Neural crest cell (in vitro differentiated cells): ENCODE measurements around the gene FANCM. TPM values are rescaled to one million over a fixed set of nuclear protein-coding genes. Genes with fewer than 3 reads are reported as not detected.

Source experiments
- DNase-seq: peaks from one replicate; pipeline ENCODE4 v3.0.0; 2021; ENCODE audit warnings: low read depth, mixed read lengths, low spot score
- H3K27ac Mint-ChIP-seq: one replicate; pipeline ENCODE4 v1.8.0; 2021; ENCODE audit warnings: mild to moderate bottlenecking, mixed read lengths; ENCODE audit not compliant: unreplicated experiment
- H3K27me3 Mint-ChIP-seq: 2 replicates; pipeline ENCODE4 v1.8.0; 2021; ENCODE audit warnings: low read depth, mild to moderate bottlenecking, mixed read lengths
- H3K36me3 Mint-ChIP-seq: 2 replicates; pipeline ENCODE4 v1.8.0; 2021; ENCODE audit warnings: low read depth, mild to moderate bottlenecking, mixed read lengths
- H3K4me1 Mint-ChIP-seq: 2 replicates; pipeline ENCODE4 v1.8.0; 2021; ENCODE audit warnings: mixed read lengths
- H3K4me3 Mint-ChIP-seq: one replicate; pipeline ENCODE4 v1.8.0; 2021; ENCODE audit warnings: mild to moderate bottlenecking, mixed read lengths
- H3K9me3 Mint-ChIP-seq: 2 replicates; pipeline ENCODE4 v1.8.0; 2021; ENCODE audit warnings: mixed read lengths
- total RNA-seq: library from RNA; stranded (reverse); gene quantifications from 2 replicates; pipeline ENCODE4 v1.2.1, GENCODE V29; 2021
- TF ChIP-seq, protein P1 (sequence below): fragments of 200-600 bp; sonication (generic); conservative IDR thresholded peaks from 2 replicates; pipeline ENCODE4 v1.5.0; 2021; ENCODE audit warnings: antibody characterized with exemption, mild to moderate bottlenecking

The FANCM gene
- total RNA-seq, 1 donor from 2014 or later: 16.3 TPM

DNA sequence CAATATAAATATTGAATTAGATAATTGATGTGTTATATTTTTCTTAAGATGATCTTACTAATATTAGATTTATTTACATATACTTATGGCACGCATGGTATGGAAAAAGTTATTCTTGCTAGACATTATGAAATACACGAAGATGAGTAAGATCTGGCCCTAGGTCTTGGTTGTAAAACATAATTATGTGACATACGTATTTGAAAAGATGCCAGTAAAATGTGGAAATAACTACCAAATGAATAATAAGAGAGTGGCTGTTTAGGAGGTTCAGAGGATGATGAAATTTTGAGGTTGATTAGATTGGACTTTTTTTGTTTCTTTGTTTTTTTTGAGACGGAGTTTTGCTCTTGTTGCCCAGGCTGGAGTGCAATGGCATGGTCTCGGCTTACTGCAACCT lies 41.3 kb downstream of the FANCM start:
- Mint-ChIP-seq H3K27me3 (no peaks in the 10 kb centered on the region), H3K9me3 (no peaks in the 10 kb centered on the region), H3K4me3 (no peak overlapping the region), H3K4me1 (no peaks in the 10 kb centered on the region), H3K27ac (no peak overlapping the region), H3K36me3 (peaks cover 4% of the 10 kb centered on the region)
- TF ChIP-seq, protein P1, sequence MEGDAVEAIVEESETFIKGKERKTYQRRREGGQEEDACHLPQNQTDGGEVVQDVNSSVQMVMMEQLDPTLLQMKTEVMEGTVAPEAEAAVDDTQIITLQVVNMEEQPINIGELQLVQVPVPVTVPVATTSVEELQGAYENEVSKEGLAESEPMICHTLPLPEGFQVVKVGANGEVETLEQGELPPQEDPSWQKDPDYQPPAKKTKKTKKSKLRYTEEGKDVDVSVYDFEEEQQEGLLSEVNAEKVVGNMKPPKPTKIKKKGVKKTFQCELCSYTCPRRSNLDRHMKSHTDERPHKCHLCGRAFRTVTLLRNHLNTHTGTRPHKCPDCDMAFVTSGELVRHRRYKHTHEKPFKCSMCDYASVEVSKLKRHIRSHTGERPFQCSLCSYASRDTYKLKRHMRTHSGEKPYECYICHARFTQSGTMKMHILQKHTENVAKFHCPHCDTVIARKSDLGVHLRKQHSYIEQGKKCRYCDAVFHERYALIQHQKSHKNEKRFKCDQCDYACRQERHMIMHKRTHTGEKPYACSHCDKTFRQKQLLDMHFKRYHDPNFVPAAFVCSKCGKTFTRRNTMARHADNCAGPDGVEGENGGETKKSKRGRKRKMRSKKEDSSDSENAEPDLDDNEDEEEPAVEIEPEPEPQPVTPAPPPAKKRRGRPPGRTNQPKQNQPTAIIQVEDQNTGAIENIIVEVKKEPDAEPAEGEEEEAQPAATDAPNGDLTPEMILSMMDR: no peak
- DNase-seq: no peak

DNA sequence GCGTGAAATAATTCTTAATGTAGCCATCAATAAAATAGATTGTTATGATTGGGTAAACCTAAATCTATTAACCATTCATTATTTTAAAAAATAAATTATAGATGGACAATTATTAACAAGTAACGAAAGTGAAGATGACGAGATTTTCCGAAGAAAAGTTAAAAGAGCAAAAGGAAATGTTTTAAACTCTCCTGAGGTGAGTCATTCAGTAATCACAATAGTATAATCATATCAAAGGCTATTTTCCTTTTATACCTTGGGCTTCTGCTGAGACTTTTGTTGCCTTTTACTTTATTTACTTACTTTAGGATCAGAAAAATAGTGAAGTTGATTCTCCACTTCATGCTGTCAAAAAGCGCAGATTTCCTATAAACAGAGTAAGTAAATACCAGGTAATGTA lies 45.6 kb downstream of the FANCM start:
- TF ChIP-seq, protein P1: no peak
- peaks cover under 1% of the 10 kb centered on the region for H3K36me3 Mint-ChIP-seq
- no peaks in the 10 kb centered on the region for H3K27me3 Mint-ChIP-seq
- no peak for DNase-seq
- H3K27ac Mint-ChIP-seq: no peak overlapping the region
- H3K4me3 Mint-ChIP-seq: no peak overlapping the region
- H3K9me3 Mint-ChIP-seq: no peaks in the 10 kb centered on the region
- no peaks in the 10 kb centered on the region for H3K4me1 Mint-ChIP-seq

DNA sequence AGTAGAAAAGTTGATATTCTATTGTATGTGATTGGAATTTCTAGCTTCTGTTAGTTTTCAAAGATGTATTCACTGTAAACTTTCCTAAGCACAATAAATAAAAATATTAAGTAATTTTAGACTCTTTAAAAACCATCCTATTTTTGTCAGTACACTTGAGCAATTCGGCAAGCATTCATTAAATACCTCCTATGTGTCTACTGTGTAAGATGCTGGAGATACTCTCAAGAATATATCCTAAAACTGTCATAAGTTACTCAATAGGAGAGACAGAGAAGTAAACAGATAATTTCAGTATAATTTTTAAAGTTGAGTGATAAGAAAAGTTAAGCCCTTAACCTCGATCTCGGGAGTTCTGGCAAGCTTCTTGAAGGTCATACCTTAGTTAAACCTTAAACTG lies 46.1 kb downstream of the FANCM start:
- DNase-seq: no peak
- Mint-ChIP-seq H3K9me3 (no peaks in the 10 kb centered on the region), H3K36me3 (peaks cover 4% of the 10 kb centered on the region), H3K27me3 (no peaks in the 10 kb centered on the region), H3K4me3 (no peak overlapping the region), H3K4me1 (no peaks in the 10 kb centered on the region), H3K27ac (no peak overlapping the region)
- TF ChIP-seq, protein P1: no peak

DNA sequence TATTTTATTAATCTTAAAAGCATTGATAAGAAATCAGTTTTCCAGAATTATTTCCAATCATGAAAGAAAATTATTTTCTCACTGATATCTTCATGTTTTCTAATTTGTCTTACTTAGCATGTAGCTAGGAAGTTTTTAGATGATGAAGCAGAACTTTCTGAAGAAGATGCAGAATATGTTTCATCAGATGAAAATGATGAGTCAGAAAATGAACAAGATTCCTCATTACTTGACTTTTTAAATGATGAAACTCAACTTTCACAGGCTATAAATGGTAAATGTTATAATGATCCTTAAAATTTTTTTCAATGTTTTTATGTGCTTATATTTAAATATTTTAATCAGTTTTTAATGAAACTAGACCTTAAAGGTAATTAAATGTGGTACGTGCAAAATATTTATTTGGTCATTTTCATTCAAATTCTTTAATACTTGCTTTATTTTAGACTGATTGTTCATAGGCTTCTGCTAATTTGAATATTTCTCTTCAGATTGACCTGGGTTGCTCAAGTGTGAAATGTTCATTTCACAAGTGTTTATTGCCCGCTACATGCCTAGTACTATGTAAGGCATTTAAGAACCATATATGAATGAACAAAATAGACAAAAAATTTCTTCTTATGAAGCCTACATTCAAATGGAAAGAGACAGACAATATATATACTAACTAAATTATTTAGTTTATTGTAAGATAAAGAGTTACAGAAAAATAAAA lies 49.5 kb downstream of the FANCM start:
- no peaks in the 10 kb centered on the region for H3K4me1 Mint-ChIP-seq
- TF ChIP-seq, protein P1: no peak
- H3K36me3 Mint-ChIP-seq: peaks cover 5% of the 10 kb centered on the region
- no peak overlapping the region for H3K27ac Mint-ChIP-seq
- no peak for DNase-seq
- no peak overlapping the region for H3K4me3 Mint-ChIP-seq
- H3K9me3 Mint-ChIP-seq: no peaks in the 10 kb centered on the region
- no peaks in the 10 kb centered on the region for H3K27me3 Mint-ChIP-seq

DNA sequence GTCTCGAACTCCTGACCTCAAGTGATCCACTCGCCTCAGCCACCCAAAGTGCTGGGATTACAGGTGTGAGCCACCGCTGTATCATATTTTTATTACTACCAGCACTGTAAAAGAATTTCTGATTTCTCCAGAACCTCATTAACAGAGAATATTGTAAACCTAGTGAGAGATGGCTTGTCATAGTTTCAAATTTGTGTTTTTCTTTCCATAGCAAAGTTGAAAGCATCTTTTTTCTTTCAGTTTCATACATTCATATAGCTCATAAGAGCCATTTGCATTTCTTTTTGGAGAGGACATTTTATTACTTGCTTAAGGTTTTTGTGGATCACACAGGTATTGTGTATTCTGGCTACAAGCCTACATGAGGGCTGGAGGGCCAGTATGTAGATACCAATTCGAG lies 59.2 kb downstream of the FANCM start:
- H3K9me3 Mint-ChIP-seq: no peaks in the 10 kb centered on the region
- no peak overlapping the region for H3K27ac Mint-ChIP-seq
- H3K4me1 Mint-ChIP-seq: no peaks in the 10 kb centered on the region
- H3K36me3 Mint-ChIP-seq: peaks cover 14% of the 10 kb centered on the region
- DNase-seq: no peak
- H3K4me3 Mint-ChIP-seq: no peak overlapping the region
- H3K27me3 Mint-ChIP-seq: no peaks in the 10 kb centered on the region
- TF ChIP-seq, protein P1: no peak
